ENCODE results near the gene TMEM161A.
A peak's percentile ranks its signal among the peaks of the same experiment; 100 is the strongest.
"Not testable (repeated sequence)": the region's sequence is repeated elsewhere in the genome, so short reads cannot be mapped to it uniquely, and the experiment has no call there.

Gene TMEM161A

GRCh38 chr19:19120308-19121231, 17.7 kb downstream of the TMEM161A start:
- no peak for DNase-seq

- DNase-seq: no peak
Measured at GRCh38 chr19:19119325-19120237, 18.7 kb downstream of the TMEM161A start.

GRCh38 chr19:19115954-19116353, 22.3 kb downstream of the TMEM161A start:
- DNase-seq: no peak

- no peak for DNase-seq
Measured at GRCh38 chr19:19113040-19113626, 25.1 kb downstream of the TMEM161A start.

GRCh38 chr19:19111967-19112580, 26.2 kb downstream of the TMEM161A start:
- no peak for DNase-seq

GRCh38 chr19:19111136-19111835, 27.0 kb downstream of the TMEM161A start:
- DNase-seq: no peak

- peak; percentile 37 for DNase-seq
Measured at GRCh38 chr19:19110410-19111135, 27.7 kb downstream of the TMEM161A start.

GRCh38 chr19:19109601-19110000, 28.7 kb downstream of the TMEM161A start:
- no peak for DNase-seq

GRCh38 chr19:19107654-19108053, 30.6 kb downstream of the TMEM161A start:
- DNase-seq: no peak

GRCh38 chr19:19106938-19107337, 31.3 kb downstream of the TMEM161A start:
- DNase-seq: not testable (repeated sequence)

- DNase-seq: no peak
Measured at GRCh38 chr19:19106056-19106551, 32.2 kb downstream of the TMEM161A start.

GRCh38 chr19:19105365-19106055, 32.8 kb downstream of the TMEM161A start:
- DNase-seq: no peak

- no peak for DNase-seq
Measured at GRCh38 chr19:19103167-19103566, 35.1 kb downstream of the TMEM161A start.

- not testable (repeated sequence) for DNase-seq
Measured at GRCh38 chr19:19102566-19102965, 35.7 kb downstream of the TMEM161A start.

GRCh38 chr19:19101540-19101939, 36.7 kb downstream of the TMEM161A start:
- DNase-seq: no peak

- DNase-seq: no peak
Measured at GRCh38 chr19:19098703-19099632, 39.3 kb downstream of the TMEM161A start.

- DNase-seq: no peak
Measured at GRCh38 chr19:19098084-19098702, 40.1 kb downstream of the TMEM161A start.

All from COR-L47 (cell line).